ENCODE measurements around the gene IL18R1. TPM values are rescaled to one million over a fixed set of nuclear protein-coding genes. Genes with fewer than 3 reads are reported as not detected.

The IL18R1 gene
- total RNA-seq, 6 donors from 2014 or later = 9.4 to 46.9 (median 34.8) TPM

DNA sequence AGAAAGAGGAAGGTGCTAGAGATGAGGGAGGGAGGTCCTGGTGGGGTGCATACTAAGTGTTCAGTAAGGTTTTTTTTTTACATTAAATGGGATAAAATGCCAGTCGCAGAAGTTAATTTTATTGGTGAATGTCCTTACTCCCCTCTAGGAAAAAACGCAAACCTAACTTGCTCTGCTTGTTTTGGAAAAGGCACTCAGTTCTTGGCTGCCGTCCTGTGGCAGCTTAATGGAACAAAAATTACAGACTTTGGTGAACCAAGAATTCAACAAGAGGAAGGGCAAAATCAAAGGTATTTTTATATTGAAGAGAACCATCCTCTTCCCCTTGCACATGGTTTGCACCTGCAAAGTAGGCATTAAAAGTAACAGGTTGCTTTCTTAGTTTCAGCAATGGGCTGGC lies 12.7 kb upstream of the IL18R1 start:
- H3K27ac ChIP-seq = peak overlapping the region in 1 of 4 donors; percentile 87
- WGBS, 2 donors = 62 to 68% methylated on average over 3 of the region's 3 CpGs
- no peak for DNase-seq

DNA sequence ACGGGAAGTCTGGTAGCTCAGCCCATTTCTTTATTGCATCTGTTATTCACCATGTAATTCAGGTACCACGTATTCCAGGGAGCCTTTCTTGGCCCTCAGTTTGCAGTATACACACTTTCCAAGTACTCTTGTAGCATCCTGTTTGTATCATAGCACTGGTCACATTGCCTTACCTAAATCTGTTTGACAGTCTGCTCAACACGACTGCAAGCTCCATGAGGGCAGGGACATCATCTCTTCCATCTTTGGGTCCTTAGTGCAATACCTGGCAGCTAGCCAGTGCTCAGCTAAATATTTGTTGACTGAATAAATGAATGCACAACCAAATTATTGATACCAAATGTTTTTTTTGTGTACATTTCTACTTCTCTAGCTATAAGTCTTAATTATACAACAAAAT lies 11.2 kb upstream of the IL18R1 start:
- Histone ChIP-seq H3K36me3 (peaks cover 0 to 30% (median 0%) of the 10 kb centered on the region in 4 donors), H3K9me3 (no peaks in the 10 kb centered on the region), H3K27ac (no peak overlapping the region), H3K27me3 (no peaks in the 10 kb centered on the region), H3K4me1 (no peaks in the 10 kb centered on the region), H3K4me3 (no peak overlapping the region)
- 98% methylated on average over 3 of the region's 3 CpGs for WGBS, 2 donors
- ATAC-seq (ENCODE audit: low FRiP score in 2 of 2) (no peak), DNase-seq (no peak)
- TF ChIP-seq, protein P1, sequence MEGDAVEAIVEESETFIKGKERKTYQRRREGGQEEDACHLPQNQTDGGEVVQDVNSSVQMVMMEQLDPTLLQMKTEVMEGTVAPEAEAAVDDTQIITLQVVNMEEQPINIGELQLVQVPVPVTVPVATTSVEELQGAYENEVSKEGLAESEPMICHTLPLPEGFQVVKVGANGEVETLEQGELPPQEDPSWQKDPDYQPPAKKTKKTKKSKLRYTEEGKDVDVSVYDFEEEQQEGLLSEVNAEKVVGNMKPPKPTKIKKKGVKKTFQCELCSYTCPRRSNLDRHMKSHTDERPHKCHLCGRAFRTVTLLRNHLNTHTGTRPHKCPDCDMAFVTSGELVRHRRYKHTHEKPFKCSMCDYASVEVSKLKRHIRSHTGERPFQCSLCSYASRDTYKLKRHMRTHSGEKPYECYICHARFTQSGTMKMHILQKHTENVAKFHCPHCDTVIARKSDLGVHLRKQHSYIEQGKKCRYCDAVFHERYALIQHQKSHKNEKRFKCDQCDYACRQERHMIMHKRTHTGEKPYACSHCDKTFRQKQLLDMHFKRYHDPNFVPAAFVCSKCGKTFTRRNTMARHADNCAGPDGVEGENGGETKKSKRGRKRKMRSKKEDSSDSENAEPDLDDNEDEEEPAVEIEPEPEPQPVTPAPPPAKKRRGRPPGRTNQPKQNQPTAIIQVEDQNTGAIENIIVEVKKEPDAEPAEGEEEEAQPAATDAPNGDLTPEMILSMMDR (IDR thresholded peaks at IDR 0.05) = no peak
- TF ChIP-seq EP300 (IDR thresholded peaks at IDR 0.05) (no peak), POLR2A (IDR thresholded peaks at IDR 0.05) (no peak), POLR2AphosphoS5 (IDR thresholded peaks at IDR 0.05) (no peak)

More for the DNA sequence above, 12.7 kb upstream of the IL18R1 start:
- Histone ChIP-seq H3K4me1 (no peaks in the 10 kb centered on the region), H3K27me3 (no peaks in the 10 kb centered on the region), H3K4me3 (no peak overlapping the region), H3K9me3 (no peaks in the 10 kb centered on the region), H3K36me3 (peaks cover 0 to 38% (median 0%) of the 10 kb centered on the region in 4 donors)
- TF ChIP-seq POLR2A (IDR thresholded peaks at IDR 0.05) (no peak), POLR2AphosphoS5 (IDR thresholded peaks at IDR 0.05) (no peak), EP300 (IDR thresholded peaks at IDR 0.05) (no peak)
- TF ChIP-seq, protein P1 (IDR thresholded peaks at IDR 0.05) = no peak
- no peak for ATAC-seq (ENCODE audit: low FRiP score in 2 of 2)

DNA sequence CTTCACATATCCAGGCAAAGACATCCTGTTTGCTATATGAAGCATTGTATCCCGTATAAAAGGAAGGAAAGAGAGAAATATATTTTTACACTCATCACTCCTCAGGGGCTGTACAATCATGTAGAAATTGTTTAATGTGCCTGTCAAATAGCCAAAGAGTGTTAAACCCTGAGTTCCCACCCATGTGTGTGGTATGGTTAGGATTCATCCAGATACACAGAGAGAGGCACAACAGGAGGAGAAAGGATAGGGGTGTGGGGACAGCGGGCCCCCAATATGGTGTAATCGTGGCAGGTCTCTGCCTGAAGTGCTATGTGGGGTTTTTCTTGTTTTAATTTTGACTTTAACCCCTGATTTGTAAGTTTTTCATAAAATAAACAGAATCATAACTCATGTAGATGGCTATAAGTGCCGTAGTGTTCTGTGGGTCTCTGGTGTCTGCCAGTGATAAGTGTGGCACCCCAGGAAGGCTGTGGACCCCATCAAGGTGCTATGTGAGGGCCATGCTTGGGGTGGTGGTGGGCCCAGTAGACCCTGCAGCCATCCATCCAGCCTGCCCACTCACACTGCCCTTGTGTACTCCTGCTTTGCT lies 10.2 kb upstream of the IL18R1 start:
- DNase-seq (no peak), ATAC-seq (ENCODE audit: low FRiP score in 2 of 2) (no peak)
- Histone ChIP-seq H3K27ac (no peak overlapping the region), H3K4me1 (no peaks in the 10 kb centered on the region), H3K9me3 (no peaks in the 10 kb centered on the region), H3K36me3 (peaks cover 0 to 20% (median 0%) of the 10 kb centered on the region in 4 donors), H3K4me3 (no peak overlapping the region), H3K27me3 (no peaks in the 10 kb centered on the region)
- no peak for TF ChIP-seq EP300 (IDR thresholded peaks at IDR 0.05)
- TF ChIP-seq, protein P1 (IDR thresholded peaks at IDR 0.05) = no peak
- no peak for TF ChIP-seq POLR2AphosphoS5 (IDR thresholded peaks at IDR 0.05)
- no peak for TF ChIP-seq POLR2A (IDR thresholded peaks at IDR 0.05)
- 71 to 80% methylated on average over 4 of the region's 4 CpGs for WGBS, 2 donors

DNA sequence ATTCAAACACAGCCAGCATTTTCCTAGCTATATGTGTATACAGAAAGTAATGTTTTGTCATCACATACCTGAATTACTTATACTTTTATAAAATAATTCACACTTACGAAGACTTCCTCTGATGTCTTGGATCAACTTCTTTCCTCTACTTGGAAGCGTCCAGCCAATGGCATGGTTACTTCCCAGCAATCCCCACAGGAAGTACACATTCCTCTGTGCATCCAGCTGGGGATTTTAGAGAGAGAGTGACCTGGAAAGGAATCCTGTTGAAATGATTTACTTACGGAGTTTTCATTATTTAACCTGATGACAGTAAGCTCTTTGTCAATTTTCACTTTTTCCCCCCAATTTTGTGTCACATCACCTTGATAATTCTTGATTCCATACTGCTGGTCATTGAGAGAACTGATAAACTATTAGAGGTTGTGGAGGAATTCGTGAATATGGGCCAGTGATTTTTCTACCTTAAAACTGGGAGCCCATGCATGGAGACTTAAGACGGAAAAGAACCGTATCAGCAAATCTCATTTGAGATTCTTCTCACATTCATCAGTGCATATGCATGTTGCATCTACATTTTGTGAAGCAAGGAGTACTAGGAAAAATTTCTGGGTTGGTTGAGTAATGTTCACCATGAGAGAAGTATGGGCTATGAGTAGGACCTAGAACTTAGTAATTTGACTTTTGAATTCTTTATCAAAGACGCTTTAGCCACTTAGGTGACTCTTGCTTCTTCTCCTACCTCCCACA lies 9.0 kb upstream of the IL18R1 start:
- H3K4me3 ChIP-seq = no peak overlapping the region
- TF ChIP-seq, protein P1 (IDR thresholded peaks at IDR 0.05) = no peak
- TF ChIP-seq POLR2A (IDR thresholded peaks at IDR 0.05) (no peak), EP300 (IDR thresholded peaks at IDR 0.05) (no peak), POLR2AphosphoS5 (IDR thresholded peaks at IDR 0.05) (no peak)
- no peaks in the 10 kb centered on the region for H3K27me3 ChIP-seq
- peaks cover 0 to 9% (median 0%) of the 10 kb centered on the region in 4 donors for H3K36me3 ChIP-seq
- no peaks in the 10 kb centered on the region for H3K9me3 ChIP-seq
- ATAC-seq (ENCODE audit: low FRiP score in 2 of 2) (no peak), DNase-seq (no peak)
- peaks cover 0 to 4% (median 0%) of the 10 kb centered on the region in 4 donors for H3K4me1 ChIP-seq
- H3K27ac ChIP-seq = no peak overlapping the region
- WGBS, 2 donors = 92 to 95% methylated on average over 7 of the region's 7 CpGs
